Caco-2 (cell line): ENCODE measurements around the gene ADK. TPM values are rescaled to one million over a fixed set of nuclear protein-coding genes. Genes with fewer than 3 reads are reported as not detected.

ENCODE experiments used
- BruUV-seq: library from RNA; stranded (reverse); fragments of 400-500 nt; replicated peaks from 2 replicates; lab custom pipeline; 2021; lab: Mats Ljungman, UMichigan
- CTCF ChIA-PET: fragments of 300-600 bp; sonication (Branson Sonifier 250); formaldehyde crosslinking; loops from one replicate; lab custom pipeline; 2022; ENCODE audit warnings: antibody characterized with exemption; lab: Charles Lee
- POLR2A ChIA-PET: fragments of 300-600 bp; sonication (Branson Sonifier 250); formaldehyde crosslinking; loops from one replicate; lab custom pipeline; 2022; ENCODE audit warnings: antibody characterized with exemption; lab: Charles Lee
- DNase-seq, 2 experiments: peaks; one replicate each; pipeline versions ENCODE4 v3.0.0 to v3.0.0-alpha.2; 2020 to 2022
- H3K27me3 ChIP-seq: replicated peaks from 2 replicates; pipeline ENCODE4 v1.6.0; 2011; ENCODE audit warnings: low read length; ENCODE audit not compliant: control insufficient read depth, insufficient read depth
- H3K36me3 ChIP-seq: 2 replicates; pipeline ENCODE4 v1.5.1; 2011; ENCODE audit warnings: low read length; ENCODE audit not compliant: control insufficient read depth, insufficient read depth
- H3K4me1 ChIP-seq: fragments of 250-450 bp; sonication (Bioruptor Pico); 2 replicates; pipeline ENCODE4 v1.5.1; 2020; ENCODE audit warnings: mild to moderate bottlenecking
- H3K4me3 ChIP-seq: 2 replicates; pipeline ENCODE4 v1.5.1; 2011; ENCODE audit warnings: low read depth, mild to moderate bottlenecking, control low read depth, low read length
- H3K9me3 ChIP-seq: fragments of 250-450 bp; sonication (Bioruptor Pico); 2 replicates; pipeline ENCODE4 v1.5.1; 2020; ENCODE audit warnings: mild to moderate bottlenecking, moderate library complexity
- H3K27ac Mint-ChIP-seq: one replicate; pipeline ENCODE4 v1.8.0; 2022; ENCODE audit warnings: mixed read lengths; ENCODE audit not compliant: unreplicated experiment
- H3K27me3 Mint-ChIP-seq: one replicate; pipeline ENCODE4 v1.8.0; 2022; ENCODE audit warnings: mixed read lengths; ENCODE audit not compliant: insufficient read depth, unreplicated experiment
- H3K36me3 Mint-ChIP-seq: one replicate; pipeline ENCODE4 v1.8.0; 2022; ENCODE audit warnings: mild to moderate bottlenecking, mixed read lengths; ENCODE audit not compliant: insufficient read depth, unreplicated experiment
- H3K4me1 Mint-ChIP-seq: one replicate; pipeline ENCODE4 v1.8.0; 2022; ENCODE audit warnings: low read depth, mixed read lengths; ENCODE audit not compliant: unreplicated experiment
- H3K4me3 Mint-ChIP-seq: one replicate; pipeline ENCODE4 v1.8.0; 2022; ENCODE audit warnings: mild to moderate bottlenecking, moderate library complexity, mixed read lengths; ENCODE audit not compliant: unreplicated experiment
- H3K9me3 Mint-ChIP-seq: one replicate; pipeline ENCODE4 v1.8.0; 2022; ENCODE audit warnings: mixed read lengths; ENCODE audit not compliant: unreplicated experiment
- CTCF ChIP-seq, 2 experiments: fragments of 200-600 bp in 1 of 2; IDR thresholded peaks; 1 replicate in 1 of 2; 2 replicates in 1 of 2; pipeline versions ENCODE4 v1.5.1 to v1.8.0; 2011 to 2022; ENCODE audit warnings: antibody characterized with exemption in 1 of 2, control low read depth in 1 of 2, inconsistent platforms in 1 of 2, low read depth in 1 of 2, low read length in 1 of 2, mild to moderate bottlenecking in 1 of 2, moderate library complexity in 1 of 2; ENCODE audit not compliant: insufficient read depth in 1 of 2, severe bottlenecking in 1 of 2, unreplicated experiment in 1 of 2
- intact Hi-C: fragments of 100-400 bp; cut with micrococcal nuclease; formaldehyde crosslinking; loops from one replicate; pipeline ENCODE4 v1.10.0; 2022; ENCODE audit not compliant: unreplicated experiment
- total RNA-seq: library from RNA; stranded (reverse); gene quantifications from 2 replicates; pipeline ENCODE4 v1.2.3, GENCODE V29; 2022

The ADK gene
- total RNA-seq, 1 experiment from 2014 or later, result 105 TPM

- H3K36me3 ChIP-seq, result no peaks in the 10 kb centered on the region
- no peak for TF ChIP-seq CTCF (IDR thresholded peaks at IDR 0.05; ENCODE audit: insufficient read depth in 1 of 2, low read depth in 1 of 2, low read length in 1 of 2, severe bottlenecking in 1 of 2, unreplicated experiment in 1 of 2)
- H3K9me3 ChIP-seq, result no peaks in the 10 kb centered on the region
- peaks cover 6% of the 10 kb centered on the region for H3K36me3 Mint-ChIP-seq
- H3K27ac Mint-ChIP-seq, result no peak overlapping the region
- no peak overlapping the region for H3K4me3 Mint-ChIP-seq
- intact Hi-C loops, result no loop called here
- POLR2A ChIA-PET, result no interaction called here
- BruUV-seq, result no TSS peak
- CTCF ChIA-PET, result no interaction called here
- H3K4me1 ChIP-seq, result peaks cover 13% of the 10 kb centered on the region; the same call in 1 of the 2 replicates
- peaks cover 12% of the 10 kb centered on the region for H3K4me1 Mint-ChIP-seq
- no peak for DNase-seq
- H3K27me3 Mint-ChIP-seq, result no peaks in the 10 kb centered on the region
- peaks cover 11% of the 10 kb centered on the region for H3K9me3 Mint-ChIP-seq
- no peak overlapping the region for H3K4me3 ChIP-seq
- no peaks in the 10 kb centered on the region for H3K27me3 ChIP-seq
Observed at GRCh38 chr10:74643596-74643975, 492.6 kb downstream of the ADK start.

- TF ChIP-seq CTCF (IDR thresholded peaks at IDR 0.05; ENCODE audit: insufficient read depth in 1 of 2, low read depth in 1 of 2, low read length in 1 of 2, severe bottlenecking in 1 of 2, unreplicated experiment in 1 of 2), result no peak
- POLR2A ChIA-PET, result no interaction called here
- Mint-ChIP-seq H3K36me3 (peaks cover 6% of the 10 kb centered on the region), H3K27ac (no peak overlapping the region), H3K4me1 (peaks cover 12% of the 10 kb centered on the region), H3K27me3 (no peaks in the 10 kb centered on the region), H3K9me3 (peaks cover 11% of the 10 kb centered on the region), H3K4me3 (no peak overlapping the region)
- CTCF ChIA-PET, result no interaction called here
- no peak for DNase-seq
- Histone ChIP-seq H3K9me3 (no peaks in the 10 kb centered on the region), H3K4me1 (peaks cover 13% of the 10 kb centered on the region; the same call in 1 of the 2 replicates), H3K4me3 (no peak overlapping the region), H3K36me3 (no peaks in the 10 kb centered on the region), H3K27me3 (no peaks in the 10 kb centered on the region)
- no TSS peak for BruUV-seq
- intact Hi-C loops, result no loop called here
Observed at GRCh38 chr10:74644738-74645137, 493.7 kb downstream of the ADK start.

- Mint-ChIP-seq H3K9me3 (peaks cover 11% of the 10 kb centered on the region), H3K4me1 (peaks cover 12% of the 10 kb centered on the region), H3K27ac (no peak overlapping the region), H3K36me3 (peaks cover 6% of the 10 kb centered on the region), H3K27me3 (no peaks in the 10 kb centered on the region), H3K4me3 (no peak overlapping the region)
- Histone ChIP-seq H3K4me3 (no peak overlapping the region), H3K9me3 (no peaks in the 10 kb centered on the region), H3K36me3 (no peaks in the 10 kb centered on the region), H3K27me3 (no peaks in the 10 kb centered on the region), H3K4me1 (peaks cover 13% of the 10 kb centered on the region; the same call in 1 of the 2 replicates)
- intact Hi-C loops, result no loop called here
- DNase-seq, result no peak
- POLR2A ChIA-PET, result no interaction called here
- BruUV-seq, result no TSS peak
- CTCF ChIA-PET, result no interaction called here
- no peak for TF ChIP-seq CTCF (IDR thresholded peaks at IDR 0.05; ENCODE audit: insufficient read depth in 1 of 2, low read depth in 1 of 2, low read length in 1 of 2, severe bottlenecking in 1 of 2, unreplicated experiment in 1 of 2)
Observed at GRCh38 chr10:74645692-74646091, 494.7 kb downstream of the ADK start.
